HK-2 (cell line): Measurements from ENCODE around the gene GSG1L.
A peak's percentile ranks its signal among the peaks of the same experiment; 100 is the strongest.

Experiments used
- DNase-seq: peaks from one replicate; pipeline ENCODE4 v3.0.0-alpha.2; 2018; ENCODE audit not compliant: unreplicated experiment

The GSG1L gene

GRCh38 chr16:27820646-27821345 lies 242.7 kb downstream of the GSG1L start:
- no peak for DNase-seq

DNA sequence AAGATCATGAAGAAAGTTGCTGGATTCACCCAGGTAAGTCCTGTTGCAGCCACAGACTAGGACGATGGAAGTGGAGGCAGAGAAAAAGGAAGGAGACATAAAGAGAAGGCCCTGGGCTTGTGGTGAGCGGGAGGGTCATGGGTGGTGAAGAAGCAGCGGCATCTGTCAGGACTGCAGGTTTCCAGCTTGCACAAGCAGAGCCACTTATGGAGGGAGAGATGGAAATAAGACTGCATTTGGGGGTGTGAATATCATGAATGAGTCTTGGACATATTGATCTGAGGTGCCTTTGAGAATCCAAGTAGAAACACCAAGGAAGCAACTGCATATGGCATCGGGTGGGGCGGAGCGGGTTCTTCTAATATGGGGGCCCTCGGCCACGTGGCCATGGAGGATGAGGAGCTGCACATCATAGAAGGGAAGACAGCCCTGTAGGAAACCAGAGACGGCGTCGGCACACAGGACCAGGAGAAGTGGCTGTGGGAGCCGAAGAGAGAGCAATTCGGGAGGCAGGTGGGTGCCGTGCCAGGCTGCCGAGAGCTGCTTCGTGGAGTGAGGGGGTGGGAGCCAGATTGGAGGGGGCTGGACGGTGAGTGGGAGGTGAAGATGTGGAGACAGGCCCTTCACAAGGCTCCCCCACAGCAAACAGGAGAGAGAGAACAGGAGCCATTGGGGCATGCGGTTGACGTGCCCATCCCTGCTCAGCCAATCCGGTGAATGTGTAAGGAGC lies 243.5 kb downstream of the GSG1L start:
- DNase-seq: no peak

- no peak for DNase-seq
These were observed 244.2 kb downstream of the GSG1L start for GRCh38 chr16:27819356-27819755.

- DNase-seq: no peak
These were observed 245.3 kb downstream of the GSG1L start for GRCh38 chr16:27818246-27818645.

- no peak for DNase-seq
These were observed 246.5 kb downstream of the GSG1L start for GRCh38 chr16:27817038-27817437.

GRCh38 chr16:27816561-27816960 lies 247.0 kb downstream of the GSG1L start:
- no peak for DNase-seq

DNA sequence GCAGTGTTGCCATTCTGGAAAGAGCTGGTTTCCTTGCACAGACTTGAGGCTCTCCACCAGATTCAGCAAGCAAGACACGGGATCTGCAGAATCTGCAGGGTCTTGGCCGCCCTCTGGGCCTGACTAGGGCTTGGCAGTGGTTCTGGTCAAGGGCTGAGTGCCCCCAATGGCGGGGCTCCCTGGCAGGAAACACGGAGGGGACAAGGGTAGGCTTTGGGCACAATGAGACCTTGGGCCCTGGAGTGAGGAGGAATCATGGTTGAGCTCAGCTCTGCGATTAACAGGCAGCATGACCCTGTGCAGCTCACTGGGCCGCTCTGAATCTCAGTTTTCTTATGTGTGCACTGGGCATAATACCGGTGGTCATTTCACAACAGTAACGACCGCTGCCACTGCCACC lies 249.9 kb downstream of the GSG1L start:
- no peak for DNase-seq

GRCh38 chr16:27811881-27812280 lies 251.6 kb downstream of the GSG1L start:
- no peak for DNase-seq

- DNase-seq: no peak
These were observed 256.5 kb downstream of the GSG1L start for GRCh38 chr16:27806986-27807385.

- no peak for DNase-seq
These were observed 257.1 kb downstream of the GSG1L start for GRCh38 chr16:27806388-27806787.

DNA sequence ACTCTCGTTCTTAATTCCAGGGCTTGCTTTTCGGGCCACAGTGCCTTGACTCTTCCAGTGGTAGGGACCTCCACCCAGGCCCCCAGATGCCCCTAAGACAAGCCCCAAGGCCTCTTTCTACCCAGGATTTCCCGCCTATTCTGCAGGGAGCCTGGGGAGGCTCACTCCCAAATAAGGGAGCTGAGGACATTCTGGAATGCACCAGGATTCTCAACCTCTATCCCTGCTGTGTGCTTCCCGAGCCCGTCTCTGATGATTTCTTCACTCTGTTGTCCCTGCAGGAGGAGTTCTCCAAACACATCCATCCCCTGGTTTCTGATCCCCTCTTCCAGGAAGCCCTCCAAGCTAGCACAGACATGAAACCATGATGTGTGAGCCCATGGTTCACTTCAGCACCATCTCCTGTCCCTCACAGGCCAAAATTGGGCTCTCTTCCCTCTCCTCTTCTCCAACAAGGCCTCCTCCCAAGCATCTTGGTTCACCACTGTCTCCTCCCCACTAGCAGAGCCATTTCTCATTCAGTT lies 257.6 kb downstream of the GSG1L start:
- DNase-seq: no peak

DNA sequence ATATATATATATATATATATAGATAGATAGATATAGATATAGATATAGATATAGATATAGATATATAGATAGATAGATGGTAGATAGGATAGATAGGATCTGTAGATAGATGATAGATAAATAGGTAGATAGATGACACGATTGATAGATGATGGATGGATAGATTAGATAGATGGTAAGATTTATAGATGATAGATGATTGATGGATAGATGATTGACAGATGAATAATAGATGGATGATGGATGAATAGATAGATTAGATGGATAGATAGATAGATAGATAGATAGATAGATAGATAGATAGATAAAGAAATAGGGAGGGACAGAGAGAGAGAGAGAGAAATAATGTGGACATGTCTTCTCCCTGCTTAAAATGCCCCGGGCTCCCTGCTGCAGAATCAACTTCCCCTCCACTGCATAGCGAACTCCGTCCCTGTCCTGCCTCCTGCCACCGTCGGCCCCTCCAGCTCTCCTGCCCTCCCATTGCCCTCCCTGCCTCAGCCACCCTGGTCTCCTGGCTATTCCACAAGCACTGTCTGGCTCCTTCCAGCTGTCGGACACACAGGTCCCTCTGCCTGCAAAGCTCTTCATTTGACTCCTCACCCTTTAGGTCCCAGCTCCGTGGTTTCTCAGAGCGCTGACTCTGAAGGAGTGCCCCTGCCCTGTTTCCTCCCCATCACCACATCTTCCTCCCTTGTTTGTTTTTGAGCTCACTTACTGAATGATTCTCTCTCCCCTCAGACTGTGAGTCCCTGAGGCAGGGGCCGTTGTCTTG lies 259.6 kb downstream of the GSG1L start:
- DNase-seq: no peak

DNA sequence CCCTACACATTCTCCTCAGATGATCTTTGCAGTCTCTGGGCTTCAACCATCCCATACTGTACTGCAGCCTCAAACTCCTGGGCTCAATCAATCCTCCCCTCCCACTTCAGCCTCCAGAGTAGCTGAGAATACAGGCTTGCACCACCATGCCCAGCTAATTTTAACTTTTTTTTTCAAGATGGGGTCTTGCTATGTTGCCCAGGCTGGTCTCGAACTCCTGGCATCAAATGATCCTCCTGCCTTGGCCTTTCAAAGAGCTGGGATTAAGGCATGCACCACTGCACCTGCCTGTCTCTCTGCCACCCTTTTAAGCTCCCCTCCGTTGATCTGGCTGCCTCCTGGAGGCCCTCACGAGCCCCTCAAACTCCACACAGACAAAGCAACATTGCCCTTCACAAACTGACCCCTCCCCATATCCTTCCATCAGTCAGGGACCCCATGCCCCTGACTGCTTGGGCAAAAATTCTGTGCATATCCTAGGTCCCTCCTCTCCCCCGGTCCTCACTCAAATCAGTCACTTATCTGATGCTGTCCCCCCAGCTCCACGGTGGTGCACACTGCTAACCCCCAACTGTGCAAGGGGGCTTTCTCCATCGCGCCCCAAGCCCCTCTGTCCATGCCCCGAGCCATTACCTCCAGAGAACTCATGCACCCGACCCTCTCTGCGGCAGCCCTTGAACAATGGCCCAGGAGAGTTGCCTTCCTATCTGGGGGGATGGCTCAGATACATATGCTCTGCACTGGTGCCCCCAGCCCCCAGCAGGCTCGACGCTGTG lies 260.7 kb downstream of the GSG1L start:
- DNase-seq: no peak

DNA sequence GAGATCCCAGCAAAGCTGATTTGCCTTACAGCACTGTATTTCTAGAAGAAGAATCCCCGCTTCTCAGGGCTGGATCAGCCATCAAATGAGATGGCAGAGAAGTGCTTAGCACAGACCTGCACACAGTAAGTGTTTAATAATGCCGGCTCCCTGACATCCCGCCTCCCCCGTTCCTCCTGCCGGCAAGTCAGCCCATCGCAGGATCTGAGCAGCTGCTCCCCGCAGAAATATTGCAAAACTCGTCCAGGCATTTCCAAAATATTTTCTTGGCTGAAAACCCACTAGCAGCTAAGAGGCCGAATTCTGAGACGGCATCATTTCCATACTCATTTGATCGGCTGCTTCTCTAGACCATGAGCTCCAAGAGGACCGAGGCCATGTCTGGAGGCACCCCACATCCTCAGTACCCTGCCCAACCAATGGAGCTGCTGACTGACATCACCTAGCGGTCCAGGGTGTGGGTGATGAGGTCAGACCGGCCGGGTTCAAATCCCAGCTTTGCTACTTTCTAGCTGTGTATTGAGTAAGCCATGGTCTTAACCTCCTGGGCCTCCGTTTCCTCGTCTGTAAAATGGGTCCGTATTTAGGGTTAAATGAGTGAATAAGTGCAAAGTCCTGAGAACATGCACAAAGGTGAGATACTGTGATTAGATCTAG lies 262.1 kb downstream of the GSG1L start:
- no peak for DNase-seq

DNA sequence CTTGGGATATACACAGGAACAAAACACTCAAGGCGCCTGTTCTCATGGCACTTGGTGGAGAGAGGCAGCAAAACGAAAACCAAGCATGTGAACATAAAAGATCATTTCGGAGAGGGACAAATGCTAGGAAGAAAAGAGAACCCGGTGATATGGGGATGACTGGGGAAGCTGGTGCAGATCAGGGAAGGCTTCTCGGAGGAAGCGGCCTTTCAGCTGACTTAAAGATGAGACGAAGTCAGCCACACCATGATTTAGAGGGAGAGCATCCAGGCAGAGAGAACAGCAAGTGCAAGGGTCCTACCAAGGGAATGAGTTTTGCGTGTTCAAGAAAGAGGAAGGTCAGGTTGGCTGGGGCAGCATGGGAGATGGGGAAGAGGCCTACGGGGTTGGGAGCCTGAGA lies 262.7 kb downstream of the GSG1L start:
- no peak for DNase-seq

DNA sequence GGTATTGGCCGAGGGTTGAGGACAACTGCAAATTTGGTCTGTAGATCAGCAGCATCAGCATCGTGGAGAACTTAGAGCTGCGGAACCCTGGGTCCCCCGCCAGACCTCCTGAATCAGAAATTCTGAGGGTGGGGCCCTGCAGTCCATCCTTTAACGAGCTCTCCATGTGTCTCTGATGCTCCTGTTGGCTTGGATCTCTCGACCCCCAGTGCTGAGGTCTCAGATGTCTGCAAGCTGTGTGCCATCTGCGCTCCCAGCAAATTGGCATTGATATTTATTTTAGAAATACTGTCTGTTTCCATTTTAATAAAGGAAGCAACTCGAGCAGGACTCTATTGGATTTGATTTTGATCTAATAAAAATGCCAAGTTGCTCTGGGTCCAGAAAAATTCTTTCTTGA lies 263.6 kb downstream of the GSG1L start:
- no peak for DNase-seq

DNA sequence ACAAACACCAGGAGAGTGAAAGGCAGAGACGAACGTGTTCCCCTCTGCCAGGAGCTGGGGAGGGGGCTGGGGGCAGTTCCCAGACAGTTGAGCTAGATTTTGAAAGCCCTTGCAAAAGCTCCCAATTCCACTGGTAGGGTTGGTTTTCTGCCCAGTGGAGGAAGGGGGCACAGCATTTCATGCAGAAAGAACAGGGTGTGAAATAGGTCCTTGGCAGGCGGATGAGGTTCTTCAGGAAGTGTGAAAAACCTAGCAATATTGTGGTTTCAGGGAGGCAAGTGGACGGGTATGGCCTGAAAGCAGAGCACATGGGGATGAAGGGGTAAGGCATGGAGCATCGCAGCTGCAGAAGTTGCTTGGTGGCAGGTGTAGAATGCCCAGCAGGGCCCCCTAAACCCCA lies 265.3 kb downstream of the GSG1L start:
- no peak for DNase-seq

DNA sequence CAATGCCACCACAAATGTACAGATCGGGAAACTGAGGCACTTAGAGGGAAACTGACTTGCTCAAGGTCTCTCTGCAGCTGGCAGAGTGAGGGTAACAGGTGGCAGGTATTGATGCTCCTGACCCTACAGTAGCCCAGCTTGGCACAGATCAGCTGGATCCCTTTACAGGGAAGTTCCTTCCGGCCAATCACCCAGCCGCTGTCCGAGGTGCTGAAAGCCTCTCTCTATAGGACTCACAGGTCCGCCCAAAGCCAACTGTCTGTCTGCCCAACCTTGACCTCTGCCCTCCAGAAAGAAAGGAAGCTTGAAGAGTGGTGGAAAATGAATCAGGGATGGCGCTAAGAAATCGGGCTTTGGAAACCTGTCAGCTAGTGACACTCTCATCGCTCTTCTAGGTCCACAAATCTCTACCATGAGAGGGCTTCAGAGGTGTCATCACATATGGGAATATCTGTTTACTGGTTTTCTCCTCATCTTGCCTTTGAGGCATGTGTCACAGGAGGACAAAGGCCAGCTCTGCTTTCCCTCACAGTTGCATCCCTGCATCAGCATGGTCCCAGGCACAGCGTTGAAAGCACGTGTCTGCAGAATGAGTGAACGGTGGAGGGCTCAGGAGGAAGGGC lies 267.4 kb downstream of the GSG1L start:
- peak; percentile 59 for DNase-seq

DNA sequence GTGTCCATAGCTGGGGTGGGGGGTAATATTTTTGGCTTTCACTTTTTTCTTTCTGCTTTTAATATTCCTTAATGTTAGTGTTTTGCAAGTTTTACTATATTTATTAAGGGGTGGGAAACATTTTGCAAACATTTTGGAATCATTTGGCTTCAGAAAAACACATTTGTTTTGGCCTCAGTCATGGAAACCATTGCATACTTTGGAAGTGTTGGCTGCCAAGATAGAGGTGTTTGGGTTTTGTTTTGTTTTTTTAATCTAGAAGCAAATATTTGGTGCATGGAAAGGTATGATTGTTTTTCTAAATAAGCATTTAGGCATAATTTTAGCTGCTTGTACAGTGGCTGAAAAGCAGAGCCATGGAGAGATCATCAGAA lies 270.3 kb downstream of the GSG1L start:
- no peak for DNase-seq

DNA sequence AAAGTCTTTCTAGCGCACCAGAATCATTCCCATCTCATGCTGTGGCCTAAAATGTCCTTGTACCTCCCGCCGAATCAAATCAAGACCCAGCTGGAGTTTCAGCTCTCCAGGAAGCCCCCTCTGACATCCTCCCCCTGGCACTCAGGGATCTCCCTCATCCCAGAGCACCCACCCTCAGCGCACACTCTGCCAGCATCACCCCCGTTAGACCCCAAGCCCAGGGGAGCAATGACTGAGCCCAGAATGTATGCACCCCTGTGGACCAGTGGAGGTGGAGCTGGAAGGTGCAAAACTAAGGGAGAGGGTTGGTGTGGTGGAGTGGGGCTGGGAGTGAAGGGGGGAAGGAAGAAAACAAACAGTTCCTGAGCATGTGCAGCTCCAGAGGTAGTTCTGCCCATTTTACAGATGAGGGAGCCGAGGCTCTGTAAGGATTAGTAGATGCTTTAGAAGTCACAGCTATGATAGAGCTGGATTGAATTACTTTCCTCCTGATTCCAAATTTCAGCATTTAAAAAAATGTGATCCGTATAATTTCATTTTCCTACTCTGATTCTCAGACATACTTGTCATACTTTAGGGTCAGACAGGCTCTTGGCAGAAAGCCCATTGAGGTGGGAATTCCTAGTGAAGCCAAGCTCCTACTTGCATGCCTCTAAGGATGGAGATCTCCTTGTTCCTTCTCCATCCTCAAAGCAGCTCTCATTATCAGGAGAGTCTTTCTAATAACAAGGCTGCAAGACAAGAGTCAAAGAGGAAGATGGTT lies 270.8 kb downstream of the GSG1L start:
- DNase-seq: no peak
